ENCODE results near the gene GDAP1L1. TPM values are rescaled to one million over a fixed set of nuclear protein-coding genes. Genes with fewer than 3 reads are reported as not detected.
"Not testable (repeated sequence)": the region's sequence is repeated elsewhere in the genome, so short reads cannot be mapped to it uniquely, and the experiment has no call there.

The GDAP1L1 gene
- total and polyA plus RNA-seq, 8 donors, result 0.12 to 3.6 (median 0.40) TPM; not detected in 2

GRCh38 chr20:44326391-44327159, 79.5 kb downstream of the GDAP1L1 start:
- Histone ChIP-seq H3K27me3 (no peaks in the 10 kb centered on the region), H3K4me1 (no peaks in the 10 kb centered on the region), H3K36me3 (no peaks in the 10 kb centered on the region), H3K27ac (no peak overlapping the region), H3K4me3 (peak overlapping the region in 3 of 4 donors; percentile 7 to 40 (median 33)), H3K9me3 (no peaks in the 10 kb centered on the region)
- no peak for TF ChIP-seq CTCF (IDR thresholded peaks at IDR 0.05)
- DNase-seq, result peak in 4 of 6 donors; percentile 19 to 67 (median 44)
- FAIRE-seq, result no peak
- intact Hi-C loops (cut with DNase I), result no loop called here
- WGBS, 2 donors, result 16 to 17% methylated on average over 46 to 50 of the region's 50 CpGs
- peak; percentile 50 to 71 (median 65) for ATAC-seq

GRCh38 chr20:44327748-44328147, 80.6 kb downstream of the GDAP1L1 start:
- intact Hi-C loops (cut with DNase I); DNase-seq; H3K9me3 ChIP-seq; H3K36me3 ChIP-seq; H3K27ac ChIP-seq; H3K4me3 ChIP-seq; H3K27me3 ChIP-seq; FAIRE-seq; ATAC-seq; H3K4me1 ChIP-seq: not testable (repeated sequence)
- 91 to 94% methylated on average over 7 of the region's 7 CpGs for whole genome bisulfite sequencing, 2 donors

- intact Hi-C loops (cut with DNase I), result no loop called here
- Histone ChIP-seq H3K4me3 (no peak overlapping the region), H3K9me3 (no peaks in the 10 kb centered on the region), H3K36me3 (no peaks in the 10 kb centered on the region), H3K27me3 (no peaks in the 10 kb centered on the region), H3K4me1 (no peaks in the 10 kb centered on the region), H3K27ac (no peak overlapping the region)
- ATAC-seq, result no peak
- WGBS, 2 donors, result 73 to 88% methylated on average over 4 of the region's 4 CpGs
- DNase-seq, result no peak
- no peak for TF ChIP-seq CTCF (IDR thresholded peaks at IDR 0.05)
- FAIRE-seq, result no peak
Observed at GRCh38 chr20:44328428-44328827, 81.3 kb downstream of the GDAP1L1 start.

Other genes with a start within 250 kb of the GDAP1L1 start
- gene JPH2, start 60.1 kb upstream of the GDAP1L1 start, total RNA-seq, result under 1 TPM; 0.09 to 0.37 (median 0.22) TPM
- 1 to 10 TPM in 1 of 2 donors, under 1 TPM in 1; 0.31 to 1.1 TPM for gene JPH2, start 60.1 kb upstream of the GDAP1L1 start, polyA plus RNA-seq
- gene OSER1, start 36.5 kb upstream of the GDAP1L1 start, total RNA-seq, result 10 to 100 TPM in 4 of 6 donors, 1 to 10 TPM in 2; 8.0 to 13.5 (median 11.1) TPM
- 10 to 100 TPM in 1 of 2 donors, 1 to 10 TPM in 1; 8.5 to 17.6 TPM for gene OSER1, start 36.5 kb upstream of the GDAP1L1 start, polyA plus RNA-seq
- 1 to 10 TPM; 5.3 to 7.4 (median 5.9) TPM for gene FITM2, start 63.9 kb downstream of the GDAP1L1 start, total RNA-seq
- gene FITM2, start 63.9 kb downstream of the GDAP1L1 start, polyA plus RNA-seq, result 1 to 10 TPM; 2.0 to 5.1 TPM
- not detected for gene R3HDML, start 89.7 kb downstream of the GDAP1L1 start, total RNA-seq
- not detected for gene R3HDML, start 89.7 kb downstream of the GDAP1L1 start, polyA plus RNA-seq
- gene HNF4A, start 108.4 kb downstream of the GDAP1L1 start, total RNA-seq, result 10 to 100 TPM; 19.6 to 29.2 (median 23.1) TPM
- 1 to 10 TPM; 7.4 to 8.8 TPM for gene HNF4A, start 108.4 kb downstream of the GDAP1L1 start, polyA plus RNA-seq
- 1 to 10 TPM; 5.0 to 8.2 (median 6.9) TPM for gene TTPAL, start 228.6 kb downstream of the GDAP1L1 start, total RNA-seq
- gene TTPAL, start 228.6 kb downstream of the GDAP1L1 start, polyA plus RNA-seq, result 1 to 10 TPM; 3.1 to 4.6 TPM